Nephron progenitor cell (in vitro differentiated cells): ENCODE results near the gene TNFAIP8L1.

Experiments
- DNase-seq: peaks from one replicate; pipeline ENCODE4 v3.0.0; 2021
- H3K27ac Mint-ChIP-seq: 2 replicates; pipeline ENCODE4 v1.8.0; 2021; ENCODE audit warnings: mild to moderate bottlenecking, moderate library complexity, mixed read lengths
- H3K27me3 Mint-ChIP-seq: 2 replicates; pipeline ENCODE4 v1.8.0; 2021; ENCODE audit warnings: mild to moderate bottlenecking, low read depth, mixed read lengths; ENCODE audit not compliant: poor library complexity
- H3K36me3 Mint-ChIP-seq: 2 replicates; pipeline ENCODE4 v1.8.0; 2021; ENCODE audit warnings: low read depth, mixed read lengths
- H3K4me1 Mint-ChIP-seq: 2 replicates; pipeline ENCODE4 v1.8.0; 2021; ENCODE audit warnings: mixed read lengths
- H3K4me3 Mint-ChIP-seq: 2 replicates; pipeline ENCODE4 v1.8.0; 2021; ENCODE audit warnings: mild to moderate bottlenecking, moderate library complexity, mixed read lengths
- H3K9me3 Mint-ChIP-seq: 2 replicates; pipeline ENCODE4 v1.8.0; 2021; ENCODE audit warnings: mild to moderate bottlenecking, moderate library complexity, mixed read lengths
- TF ChIP-seq, protein P1 (sequence below): fragments of 200-600 bp; sonication (generic); IDR thresholded peaks from 2 replicates; pipeline ENCODE4 v1.5.0; 2021; ENCODE audit warnings: antibody characterized with exemption

Gene TNFAIP8L1

DNA sequence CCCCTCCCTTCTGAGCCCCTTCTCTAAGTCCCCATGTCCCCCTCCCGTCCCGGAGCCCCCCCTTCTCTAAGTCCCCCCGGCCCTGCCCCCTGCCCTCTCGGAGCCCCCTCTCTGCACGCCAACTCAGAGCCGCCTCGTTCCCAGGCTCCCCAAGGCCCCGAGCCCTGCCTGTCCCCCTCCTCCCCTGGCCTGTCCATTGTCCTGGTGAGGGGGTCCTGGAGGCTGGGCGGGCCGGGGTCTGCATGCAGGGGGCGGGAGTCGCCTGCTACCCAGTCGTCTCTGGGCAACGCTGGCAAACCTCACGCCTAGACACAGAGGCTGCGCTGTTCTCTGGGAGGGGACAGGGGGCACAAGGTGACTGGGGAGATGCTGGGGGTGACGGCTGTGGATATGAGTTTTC lies 40.6 kb upstream of the TNFAIP8L1 start:
- H3K4me3 Mint-ChIP-seq: peak overlapping the region; percentile 73
- no peak overlapping the region for H3K27ac Mint-ChIP-seq
- H3K36me3 Mint-ChIP-seq: no peaks in the 10 kb centered on the region
- H3K4me1 Mint-ChIP-seq: peaks cover 14% of the 10 kb centered on the region
- DNase-seq: peak; percentile 50
- H3K9me3 Mint-ChIP-seq: no peaks in the 10 kb centered on the region
- H3K27me3 Mint-ChIP-seq: peaks cover 33% of the 10 kb centered on the region
- TF ChIP-seq, protein P1, sequence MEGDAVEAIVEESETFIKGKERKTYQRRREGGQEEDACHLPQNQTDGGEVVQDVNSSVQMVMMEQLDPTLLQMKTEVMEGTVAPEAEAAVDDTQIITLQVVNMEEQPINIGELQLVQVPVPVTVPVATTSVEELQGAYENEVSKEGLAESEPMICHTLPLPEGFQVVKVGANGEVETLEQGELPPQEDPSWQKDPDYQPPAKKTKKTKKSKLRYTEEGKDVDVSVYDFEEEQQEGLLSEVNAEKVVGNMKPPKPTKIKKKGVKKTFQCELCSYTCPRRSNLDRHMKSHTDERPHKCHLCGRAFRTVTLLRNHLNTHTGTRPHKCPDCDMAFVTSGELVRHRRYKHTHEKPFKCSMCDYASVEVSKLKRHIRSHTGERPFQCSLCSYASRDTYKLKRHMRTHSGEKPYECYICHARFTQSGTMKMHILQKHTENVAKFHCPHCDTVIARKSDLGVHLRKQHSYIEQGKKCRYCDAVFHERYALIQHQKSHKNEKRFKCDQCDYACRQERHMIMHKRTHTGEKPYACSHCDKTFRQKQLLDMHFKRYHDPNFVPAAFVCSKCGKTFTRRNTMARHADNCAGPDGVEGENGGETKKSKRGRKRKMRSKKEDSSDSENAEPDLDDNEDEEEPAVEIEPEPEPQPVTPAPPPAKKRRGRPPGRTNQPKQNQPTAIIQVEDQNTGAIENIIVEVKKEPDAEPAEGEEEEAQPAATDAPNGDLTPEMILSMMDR: no peak

DNA sequence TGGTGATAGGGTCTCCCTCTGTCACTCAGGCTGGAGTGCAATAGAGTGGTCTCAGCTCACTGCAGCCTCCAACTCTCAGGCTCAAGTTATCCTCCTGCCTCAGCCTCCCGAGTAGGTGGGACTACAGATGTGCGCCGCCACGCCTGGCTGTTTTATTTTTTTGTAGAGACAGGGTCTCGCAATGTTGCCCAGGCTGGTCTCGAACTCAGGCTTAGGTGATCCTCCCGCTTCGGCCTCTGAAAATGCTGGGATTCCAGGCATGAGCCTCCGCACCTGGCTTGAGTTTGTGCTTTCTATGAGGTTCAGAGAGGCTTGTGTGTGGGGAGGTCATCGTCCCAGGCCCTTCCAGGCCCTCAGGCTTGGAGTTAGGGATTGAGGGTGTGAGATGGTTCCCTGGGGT lies 39.2 kb upstream of the TNFAIP8L1 start:
- TF ChIP-seq, protein P1: no peak
- no peak overlapping the region for H3K27ac Mint-ChIP-seq
- peaks cover 34% of the 10 kb centered on the region for H3K27me3 Mint-ChIP-seq
- H3K9me3 Mint-ChIP-seq: no peaks in the 10 kb centered on the region
- H3K4me1 Mint-ChIP-seq: peaks cover 9% of the 10 kb centered on the region
- no peaks in the 10 kb centered on the region for H3K36me3 Mint-ChIP-seq
- H3K4me3 Mint-ChIP-seq: no peak overlapping the region
- no peak for DNase-seq

DNA sequence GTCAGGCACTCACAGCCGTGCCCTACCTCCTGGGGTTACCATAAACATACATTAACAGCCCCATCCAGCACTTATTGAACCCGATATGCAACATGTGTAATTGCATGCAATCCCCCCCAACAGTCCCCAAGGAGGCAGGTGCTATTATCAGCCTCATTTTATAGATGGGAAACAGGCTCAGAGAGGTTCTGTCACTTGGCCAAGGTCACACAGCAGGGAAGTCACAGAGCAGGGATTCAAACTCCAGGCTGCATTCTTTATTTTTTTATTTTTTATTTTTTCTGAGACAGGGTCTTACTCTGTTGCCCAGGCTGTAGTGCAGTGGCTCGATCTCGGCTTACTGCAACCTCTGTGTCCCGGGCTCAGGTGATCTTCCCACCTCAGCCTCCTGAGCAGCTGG lies 38.4 kb upstream of the TNFAIP8L1 start:
- no peak overlapping the region for H3K27ac Mint-ChIP-seq
- peaks cover 9% of the 10 kb centered on the region for H3K4me1 Mint-ChIP-seq
- no peak overlapping the region for H3K4me3 Mint-ChIP-seq
- peaks cover 30% of the 10 kb centered on the region for H3K27me3 Mint-ChIP-seq
- no peaks in the 10 kb centered on the region for H3K9me3 Mint-ChIP-seq
- TF ChIP-seq, protein P1: no peak
- no peak for DNase-seq
- H3K36me3 Mint-ChIP-seq: no peaks in the 10 kb centered on the region

DNA sequence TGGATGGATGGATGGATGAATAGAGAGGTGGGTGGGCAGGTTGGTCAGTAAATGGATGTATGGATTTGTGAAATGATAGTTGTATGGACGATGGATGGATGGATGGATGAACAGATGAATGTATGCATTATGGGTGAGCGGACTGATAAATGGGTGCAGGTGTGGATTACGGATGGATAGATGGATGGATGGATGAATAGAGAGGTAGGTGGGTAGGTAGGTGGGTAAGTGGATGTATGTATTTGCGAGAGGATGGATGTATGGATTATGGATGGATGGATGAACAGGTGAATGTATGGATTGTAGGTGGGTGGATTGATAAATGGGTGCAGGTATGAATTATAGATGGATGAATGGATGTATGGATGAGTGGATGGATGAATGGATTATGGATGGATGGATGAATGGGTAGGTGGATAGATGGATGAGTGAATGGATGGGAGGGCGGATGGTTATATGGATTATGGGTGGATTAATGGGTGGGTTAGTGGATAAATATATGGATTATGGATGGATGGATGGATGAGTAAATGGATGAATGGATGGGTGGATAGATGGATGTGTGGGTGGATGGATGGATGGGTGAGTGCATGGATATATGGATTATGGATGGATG lies 37.0 kb upstream of the TNFAIP8L1 start:
- Mint-ChIP-seq H3K4me1 (peaks cover 10% of the 10 kb centered on the region), H3K4me3 (no peak overlapping the region), H3K27me3 (peaks cover 24% of the 10 kb centered on the region), H3K36me3 (no peaks in the 10 kb centered on the region), H3K27ac (no peak overlapping the region), H3K9me3 (no peaks in the 10 kb centered on the region)
- DNase-seq: no peak
- TF ChIP-seq, protein P1: no peak

DNA sequence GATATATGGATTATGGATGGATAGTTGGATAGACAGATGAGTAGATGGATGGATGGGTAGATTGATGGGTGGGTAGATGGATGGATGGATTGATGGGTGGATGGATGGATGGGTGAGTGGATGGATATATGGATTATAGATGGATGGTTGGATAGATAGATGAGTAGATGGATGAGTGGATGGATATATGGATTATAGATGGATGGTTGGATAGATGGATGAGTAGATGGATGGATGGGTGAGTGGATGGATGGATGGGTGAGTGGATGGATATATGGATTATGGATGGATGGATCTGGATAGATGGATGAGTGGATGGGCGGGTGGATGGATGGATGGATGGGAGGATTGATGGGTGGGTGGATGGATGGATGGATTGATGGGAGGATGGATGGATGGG lies 36.4 kb upstream of the TNFAIP8L1 start:
- no peak for DNase-seq
- H3K27me3 Mint-ChIP-seq: peaks cover 19% of the 10 kb centered on the region
- H3K36me3 Mint-ChIP-seq: no peaks in the 10 kb centered on the region
- no peak overlapping the region for H3K27ac Mint-ChIP-seq
- no peaks in the 10 kb centered on the region for H3K9me3 Mint-ChIP-seq
- no peak overlapping the region for H3K4me3 Mint-ChIP-seq
- peaks cover 10% of the 10 kb centered on the region for H3K4me1 Mint-ChIP-seq
- TF ChIP-seq, protein P1: no peak

DNA sequence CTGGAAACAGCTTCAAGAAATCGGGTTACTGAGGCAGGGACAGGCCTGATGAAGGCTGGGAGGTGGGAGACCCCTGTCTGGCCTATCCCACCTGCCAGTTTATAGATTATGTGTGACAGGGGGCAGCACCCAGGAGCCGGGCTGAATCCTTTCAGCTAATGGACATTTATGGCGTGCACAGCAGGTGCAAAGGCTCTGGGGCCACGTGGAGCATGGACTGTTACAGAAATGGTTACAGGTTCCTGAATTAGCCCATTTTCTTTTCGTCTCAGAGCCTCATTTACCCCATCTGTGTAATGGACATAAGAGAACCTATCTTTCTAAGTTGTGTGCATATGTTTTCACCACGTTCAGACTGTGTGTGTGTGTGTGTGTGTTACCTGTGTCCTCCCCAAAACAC lies 34.4 kb upstream of the TNFAIP8L1 start:
- Mint-ChIP-seq H3K9me3 (no peaks in the 10 kb centered on the region), H3K27me3 (peaks cover 20% of the 10 kb centered on the region), H3K27ac (no peak overlapping the region), H3K4me1 (peaks cover 11% of the 10 kb centered on the region), H3K36me3 (no peaks in the 10 kb centered on the region), H3K4me3 (no peak overlapping the region)
- TF ChIP-seq, protein P1: no peak
- no peak for DNase-seq
